NCI-H2196 treated with DMSO at 0.1 percent for 48 hours (cell line): ENCODE measurements around the gene KRTAP16-1.
"Not testable (repeated sequence)": the region's sequence is repeated elsewhere in the genome, so short reads cannot be mapped to it uniquely, and the experiment has no call there.

Experiments used
- DNase-seq: peaks from one replicate; lab custom pipeline; 2025; ENCODE audit not compliant: unreplicated experiment; lab: John Stamatoyannopoulos, UW

The KRTAP16-1 gene

GRCh38 chr17:41308918-41309359, at the start of gene KRTAP16-1:
Gene KRTAP16-1 (minus strand): TSS chr17:41309309. CDS start chr17:41309253, 56 bp downstream.
- no peak for DNase-seq

DNA sequence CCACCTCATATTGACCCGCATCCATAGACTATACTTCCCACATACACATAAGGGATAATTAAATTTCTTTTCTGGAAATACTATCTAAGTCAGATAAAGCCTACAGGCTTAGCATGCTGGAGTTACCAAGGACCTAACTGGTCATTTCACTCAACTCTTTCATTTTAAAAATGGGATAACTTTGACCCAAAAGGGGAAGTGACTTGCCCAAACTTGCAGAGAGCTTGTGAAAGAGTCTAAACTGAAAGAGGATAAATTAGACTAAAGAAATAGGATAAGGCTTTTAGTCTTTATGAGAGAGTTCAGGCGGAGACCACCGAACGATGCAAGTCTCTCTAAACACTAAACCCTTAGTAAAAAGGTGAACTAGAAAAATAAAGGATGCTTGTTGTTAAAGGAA, 45.4 kb upstream of the KRTAP16-1 start:
- no peak for DNase-seq

GRCh38 chr17:41352597-41353366, 43.7 kb upstream of the KRTAP16-1 start:
- no peak for DNase-seq

GRCh38 chr17:41351177-41351576, 42.1 kb upstream of the KRTAP16-1 start:
- DNase-seq = no peak

GRCh38 chr17:41350381-41350878, 41.3 kb upstream of the KRTAP16-1 start, which contains the start of gene KRT33A:
Gene KRT33A (minus strand): TSS chr17:41350828. CDS start chr17:41350767, 61 bp downstream.
- not testable (repeated sequence) for DNase-seq

- DNase-seq = no peak
Measured at GRCh38 chr17:41347869-41348760, 39.0 kb upstream of the KRTAP16-1 start.

DNA sequence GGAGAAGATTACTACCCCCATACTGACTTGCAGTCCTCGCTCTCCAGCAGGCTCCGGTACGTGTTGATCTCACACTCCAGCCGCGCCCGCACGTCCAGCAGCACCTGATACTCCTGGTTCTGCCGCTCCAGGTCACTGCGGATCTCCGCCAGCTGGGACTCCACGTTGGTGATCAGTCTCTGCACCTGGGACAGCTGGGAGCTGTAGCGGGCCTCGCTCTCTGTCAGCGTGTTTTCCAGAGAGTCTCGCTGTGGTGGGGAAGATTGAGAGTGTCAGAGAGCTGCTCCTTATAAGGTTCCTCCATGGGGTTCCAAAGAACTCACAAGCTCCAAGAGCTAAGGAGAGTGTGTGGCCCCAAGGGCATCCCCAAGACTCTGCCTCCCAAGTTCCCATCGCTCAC, 37.3 kb upstream of the KRTAP16-1 start:
- not testable (repeated sequence) for DNase-seq

DNA sequence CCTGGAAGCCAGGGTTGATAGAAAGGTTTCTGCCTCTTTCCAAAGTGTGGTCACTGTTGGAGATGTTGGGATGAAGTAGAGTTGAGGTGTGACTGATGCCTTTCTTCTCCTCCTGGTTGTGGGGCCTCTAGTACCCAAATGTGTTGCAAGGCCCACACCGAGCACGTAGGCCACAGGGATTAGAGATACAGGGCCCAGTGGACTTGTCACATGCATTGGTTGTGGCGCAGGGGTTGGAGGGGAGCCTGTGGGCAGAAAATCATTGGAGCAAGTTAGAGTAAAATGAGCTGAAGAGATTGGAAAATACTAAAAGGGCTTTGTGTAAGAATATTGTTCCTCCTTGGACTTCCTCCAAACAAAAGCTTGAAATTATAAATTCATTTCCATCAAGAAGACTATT, 36.9 kb upstream of the KRTAP16-1 start:
- DNase-seq = no peak

DNA sequence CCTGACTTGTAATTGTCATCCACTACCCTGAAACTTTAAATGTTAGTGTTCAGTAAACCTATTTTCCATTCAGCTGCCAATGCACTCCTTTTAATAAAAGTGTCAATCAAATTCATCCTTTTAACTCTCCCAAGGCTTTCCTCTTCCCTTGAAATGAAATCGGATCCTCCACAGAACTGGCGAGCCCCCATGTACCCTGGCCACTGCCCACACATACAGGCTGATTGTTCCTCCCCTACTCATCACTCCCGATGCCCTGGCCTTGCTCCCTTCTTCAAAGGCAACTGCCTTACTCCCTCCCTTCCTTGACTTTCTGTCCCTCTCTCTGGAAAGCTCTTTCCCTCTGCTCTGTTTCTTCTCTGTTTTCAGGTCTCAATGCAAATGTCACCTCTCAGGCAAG, 33.9 kb upstream of the KRTAP16-1 start:
- DNase-seq = no peak

- no peak for DNase-seq
Measured at GRCh38 chr17:41340934-41341861, 32.1 kb upstream of the KRTAP16-1 start.

- no peak for DNase-seq
Measured at GRCh38 chr17:41340494-41340893, 31.4 kb upstream of the KRTAP16-1 start.

DNA sequence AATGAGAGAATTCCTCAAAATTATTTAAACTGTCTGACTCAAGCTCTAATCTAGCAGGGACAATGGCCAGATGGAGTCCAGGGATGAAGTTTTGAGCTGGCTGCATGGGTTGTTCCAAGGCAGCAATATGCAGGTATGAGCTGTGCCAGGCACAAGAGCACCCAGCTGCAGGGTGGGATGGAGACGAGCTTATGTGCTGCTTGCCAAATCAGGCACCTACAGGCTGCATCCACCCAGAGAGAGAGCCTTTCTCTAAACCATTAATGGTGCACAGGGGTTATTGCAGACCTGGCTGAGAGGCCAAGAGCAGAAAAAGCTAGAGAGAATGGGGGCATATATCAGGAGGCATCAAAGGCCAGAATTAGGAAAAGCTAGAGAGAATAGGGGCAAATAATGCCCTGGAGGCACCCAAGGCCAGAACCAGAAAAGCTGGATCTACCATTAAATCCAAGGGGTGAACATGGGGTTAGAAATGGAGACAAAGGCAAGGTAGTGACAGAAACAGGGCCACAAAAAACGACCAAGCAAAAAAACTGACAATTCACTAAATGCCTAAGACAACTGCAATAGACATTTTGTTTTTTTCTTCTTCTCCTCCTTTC, 30.6 kb upstream of the KRTAP16-1 start:
- no peak for DNase-seq

DNA sequence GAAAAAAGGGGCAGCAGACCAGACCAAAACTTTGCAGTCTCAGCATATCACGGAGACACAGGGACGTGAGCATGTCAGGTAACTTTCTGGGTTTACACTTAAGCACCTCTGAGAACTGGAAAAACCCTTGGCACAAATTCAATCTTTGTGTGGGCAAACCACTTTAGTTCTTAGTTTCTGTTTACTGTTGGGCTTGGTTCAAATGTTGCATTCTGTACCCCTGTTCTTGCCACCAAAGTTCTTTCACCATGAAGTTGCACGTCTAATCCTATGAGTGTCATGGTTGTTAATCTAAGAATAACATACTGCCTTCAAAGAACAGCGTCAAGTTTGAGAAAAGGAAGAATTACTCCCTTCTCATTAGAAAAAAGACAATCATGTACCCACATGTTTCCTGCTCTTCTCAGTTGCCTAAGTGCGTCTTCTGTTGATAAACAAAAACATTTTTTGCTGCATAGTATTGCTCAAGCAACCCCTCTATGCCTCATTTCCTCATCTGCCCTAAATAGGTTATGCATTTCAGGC, 29.9 kb upstream of the KRTAP16-1 start:
- DNase-seq = no peak

GRCh38 chr17:41335747-41336146, 26.6 kb upstream of the KRTAP16-1 start:
- no peak for DNase-seq

DNA sequence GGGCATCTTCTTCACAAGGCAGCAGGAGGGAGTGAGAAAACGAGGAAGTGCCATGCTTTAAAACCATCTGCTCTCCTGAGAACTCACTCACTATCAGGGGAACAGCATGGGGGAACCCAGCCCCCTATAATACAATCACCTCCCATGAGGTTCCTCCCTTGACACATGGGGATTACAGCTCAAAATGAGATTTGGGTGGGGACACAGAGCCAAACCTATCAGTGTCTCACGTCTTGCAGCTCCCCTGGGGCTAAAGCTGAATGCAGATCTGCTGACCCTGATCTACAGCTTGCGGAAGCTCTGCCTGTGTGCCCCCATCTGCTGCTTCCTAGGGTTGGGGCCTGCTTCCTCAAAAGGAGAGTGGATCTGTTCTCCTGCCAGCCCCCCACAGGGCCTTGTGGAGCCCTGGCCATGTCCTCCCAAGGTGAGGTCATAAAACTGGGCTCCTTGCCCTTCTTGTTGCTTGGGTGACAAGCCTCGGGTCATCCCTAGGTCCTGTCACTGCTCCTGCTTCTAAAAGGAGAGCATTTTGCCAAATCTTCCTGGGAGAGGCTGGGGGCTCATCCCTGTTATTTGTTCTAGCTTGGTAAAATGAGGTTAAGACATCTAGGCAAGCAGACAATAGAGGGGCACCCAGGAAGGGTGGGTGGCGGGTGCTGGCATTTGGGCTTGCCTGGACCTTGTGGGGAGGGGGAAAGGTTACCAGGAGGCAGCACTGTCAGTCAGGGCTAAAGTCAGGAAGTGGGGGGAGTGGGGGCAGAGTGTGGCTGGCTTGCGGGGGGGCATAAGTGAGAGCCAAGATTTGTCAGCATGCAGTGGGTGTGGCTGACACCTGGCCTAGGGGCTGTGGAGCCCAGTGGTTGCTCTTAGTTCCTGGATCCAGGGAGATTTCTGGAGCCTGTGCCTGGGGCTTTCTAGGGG, 25.5 kb upstream of the KRTAP16-1 start:
- DNase-seq = no peak

GRCh38 chr17:41333836-41334235, 24.7 kb upstream of the KRTAP16-1 start:
- no peak for DNase-seq

GRCh38 chr17:41333098-41333497, 24.0 kb upstream of the KRTAP16-1 start:
- DNase-seq = no peak

DNA sequence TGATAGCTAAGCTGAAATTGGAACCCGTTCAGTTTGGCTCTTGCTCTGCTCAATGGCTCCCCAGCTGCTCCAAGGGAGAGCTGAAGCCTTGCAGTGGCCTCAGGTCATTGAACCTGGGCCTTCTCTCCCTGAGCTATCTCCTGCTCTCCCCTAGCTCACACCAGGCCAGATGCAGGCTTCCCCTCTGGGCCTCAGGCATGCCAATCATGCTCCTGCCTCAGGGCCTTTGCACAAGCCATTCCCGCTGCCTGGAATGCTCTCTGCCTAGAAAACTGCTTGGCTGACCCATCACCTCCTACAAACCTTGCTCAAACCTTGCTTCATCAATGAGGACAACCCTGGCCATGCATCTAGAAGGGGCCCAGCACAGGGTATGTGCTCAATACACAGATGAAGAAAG, 23.1 kb upstream of the KRTAP16-1 start:
- DNase-seq = no peak

DNA sequence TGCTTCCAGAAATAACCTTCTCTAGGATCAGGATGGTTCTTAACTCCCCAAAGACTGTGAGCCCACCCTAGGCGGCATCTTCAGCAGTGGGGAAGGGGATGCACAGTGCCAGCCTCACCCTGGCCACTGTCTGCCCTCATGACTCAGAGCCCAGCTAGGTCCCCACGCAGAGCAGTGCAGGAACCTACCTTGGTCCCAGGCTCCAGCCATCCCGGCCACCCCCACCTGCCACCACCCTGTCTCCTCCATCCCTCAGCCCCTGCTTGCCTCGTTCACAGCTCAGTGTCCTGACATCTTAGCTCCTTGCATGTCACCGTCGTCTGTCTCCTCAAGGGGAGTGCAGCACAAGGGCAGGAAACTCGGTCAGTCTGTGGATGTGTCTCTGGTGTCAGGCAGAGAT, 22.5 kb upstream of the KRTAP16-1 start:
- no peak for DNase-seq
